Liver (tissue), 3 donors: Measurements from ENCODE around the gene PTPRD.

Experiments used
- CTCF ChIP-seq: fragments of 150-350 bp; IDR thresholded peaks from 2 replicates; pipeline ENCODE4 v1.5.1; 2017; ENCODE audit warnings: improper control_type of control experiment, low read depth, low read length; ENCODE audit not compliant: missing input control
- GABPA ChIP-seq, 2 donors: IDR thresholded peaks in 1 of 2; conservative IDR thresholded peaks in 1 of 2; 2 replicates each; pipeline ENCODE4 v1.6.1; 2016; ENCODE audit warnings: antibody characterized with exemption in 2 of 2, mild to moderate bottlenecking in 1 of 2, moderate library complexity in 1 of 2
- HNF4A ChIP-seq, 2 donors: conservative IDR thresholded peaks; 2 replicates each; pipeline ENCODE4 v1.6.1; 2016; ENCODE audit warnings: antibody characterized with exemption in 2 of 2, mild to moderate bottlenecking in 2 of 2
- JUND ChIP-seq, 2 donors: IDR thresholded peaks; 2 replicates each; pipeline ENCODE4 v1.6.1; 2016; ENCODE audit warnings: antibody characterized with exemption in 2 of 2
- MAX ChIP-seq: IDR thresholded peaks from 2 replicates; pipeline ENCODE4 v1.6.1; 2016; ENCODE audit warnings: antibody characterized with exemption
- RAD21 ChIP-seq, 2 donors: IDR thresholded peaks; 2 replicates each; pipeline ENCODE4 v1.6.1; 2016; ENCODE audit warnings: antibody characterized with exemption in 2 of 2, mild to moderate bottlenecking in 2 of 2
- REST ChIP-seq: IDR thresholded peaks from 2 replicates; pipeline ENCODE4 v1.6.1; 2016; ENCODE audit warnings: antibody characterized with exemption, mild to moderate bottlenecking
- TAF1 ChIP-seq: conservative IDR thresholded peaks from 2 replicates; pipeline ENCODE4 v1.6.1; 2016; ENCODE audit warnings: antibody characterized with exemption, mild to moderate bottlenecking
- YY1 ChIP-seq: IDR thresholded peaks from 2 replicates; pipeline ENCODE4 v1.6.1; 2016; ENCODE audit warnings: antibody characterized with exemption, mild to moderate bottlenecking
- ZBTB33 ChIP-seq: IDR thresholded peaks from 2 replicates; pipeline ENCODE4 v1.6.1; 2016; ENCODE audit warnings: antibody characterized with exemption
- donor health status: healthy.
- donor health status: healthy.

- TF ChIP-seq MAX, result no peak
- TF ChIP-seq JUND (IDR thresholded peaks at IDR 0.05), result no peak
- no peak for TF ChIP-seq REST
- no peak for TF ChIP-seq CTCF
- TF ChIP-seq YY1, result no peak
- no peak for TF ChIP-seq RAD21 (IDR thresholded peaks at IDR 0.05)
- TF ChIP-seq TAF1, result no peak
- TF ChIP-seq GABPA (IDR thresholded peaks at IDR 0.05 in 1 of 2, conservative IDR thresholded peaks at IDR 0.05 in 1 of 2), result no peak
- TF ChIP-seq HNF4A (conservative IDR thresholded peaks at IDR 0.05), result no peak
- no peak for TF ChIP-seq ZBTB33
These were observed 862.1 kb downstream of the PTPRD start for GRCh38 chr9:9750719-9751118.
